A549 treated with CpdA at 1 μM for 4 hours (cell line): Measurements from ENCODE around the gene SPATA4. TPM values are rescaled to one million over a fixed set of nuclear protein-coding genes. Genes with fewer than 3 reads are reported as not detected.

ENCODE experiments used
- total RNA-seq: library from RNA; stranded (reverse); fragments of 200-300 nt; extraction: Qiagen RNA extraction; gene quantifications from 5 replicates; pipeline ENCODE4 v1.2.3, GENCODE V29; 2022; ENCODE audit warnings: low read depth

Gene SPATA4
- 0.18 to 0.78 TPM (median 0.20 TPM) in 3 of 5 replicates, not detected in the others for total RNA-seq

GRCh38 chr4:176195184-176195978 lies at the start of gene SPATA4:
Gene SPATA4 (minus strand): TSS chr4:176195585. CDS start chr4:176195562, 23 bp downstream.

Other genes with a start within 250 kb of the SPATA4 start
- gene WDR17, start 129.7 kb downstream of the SPATA4 start, total RNA-seq: 1.2 to 3.3 TPM (median 1.8 TPM) in 5 replicates
- gene ASB5, start 73.6 kb upstream of the SPATA4 start, total RNA-seq: 0.03 to 0.13 TPM in 2 of 5 replicates, not detected in the others
- gene SPCS3, start 124.4 kb upstream of the SPATA4 start, total RNA-seq: 34.7 to 42.9 TPM (median 40.0 TPM) in 5 replicates